GM18499 (cell line): ENCODE data around the gene BCAS1.

Experiments used
- ATAC-seq: cut with Tn5 transposase; IDR thresholded peaks from one replicate; pipeline ENCODE4 v1.9.1; 2021; ENCODE audit warnings: moderate number of reproducible peaks; ENCODE audit not compliant: insufficient read depth, unreplicated experiment

Gene BCAS1

DNA sequence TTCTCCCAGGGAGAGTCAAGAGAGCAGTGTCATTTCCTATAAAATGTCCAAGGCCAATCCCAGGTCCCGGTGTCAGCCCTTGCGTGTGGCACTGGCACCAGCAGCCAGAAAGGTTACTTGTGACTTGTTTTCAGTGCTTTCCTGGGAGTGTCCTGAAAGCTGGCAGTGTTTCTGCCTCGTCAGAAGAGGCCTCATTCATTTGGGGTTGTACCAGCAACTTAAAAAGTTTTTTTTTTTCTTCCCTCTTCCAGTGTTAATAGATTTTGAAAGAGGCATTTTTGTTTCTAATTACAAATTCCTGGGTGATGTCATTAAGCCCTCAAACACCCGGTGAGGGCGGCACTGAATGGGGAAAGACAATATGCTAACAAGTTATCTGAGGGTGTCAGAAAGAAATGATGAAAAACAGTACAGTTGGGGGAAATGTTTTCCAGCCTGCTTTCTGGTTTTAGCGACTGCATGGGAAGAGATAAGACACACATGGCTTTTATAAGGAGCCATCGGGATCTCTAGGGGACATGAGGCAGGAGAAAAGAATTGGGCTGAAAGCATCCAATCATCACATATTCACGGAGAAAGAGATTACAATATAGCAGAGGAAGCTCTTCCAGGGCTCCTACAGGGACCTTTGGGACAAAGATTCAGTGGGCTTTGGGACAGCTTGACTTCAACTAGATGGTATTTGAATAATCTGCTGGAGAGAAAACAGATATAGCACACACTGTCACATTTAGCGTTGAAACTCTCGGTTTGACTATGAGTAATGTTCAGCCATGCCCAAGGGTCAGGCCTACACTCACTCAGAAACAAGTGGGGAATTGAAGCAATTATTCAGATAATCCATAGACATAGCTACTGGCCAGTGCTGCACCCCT, 153.0 kb downstream of the BCAS1 start:
- ATAC-seq: peak; percentile 79

DNA sequence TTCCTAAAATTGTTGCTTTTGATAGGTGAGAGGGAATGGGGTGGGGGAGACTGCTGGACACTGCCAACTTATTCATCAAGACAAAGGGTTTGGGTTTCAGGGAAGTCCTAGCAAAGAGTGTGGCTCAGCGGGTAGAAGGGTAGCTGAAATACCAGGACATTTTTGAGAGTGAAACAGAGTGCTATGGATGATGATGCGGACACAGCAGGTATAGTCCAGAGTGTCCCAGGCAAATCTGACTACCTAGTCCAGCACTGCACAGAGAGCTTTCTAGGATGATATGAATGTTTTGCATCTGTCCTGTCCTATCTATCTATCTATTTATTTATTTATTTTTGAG, 154.3 kb downstream of the BCAS1 start:
- ATAC-seq: no peak

DNA sequence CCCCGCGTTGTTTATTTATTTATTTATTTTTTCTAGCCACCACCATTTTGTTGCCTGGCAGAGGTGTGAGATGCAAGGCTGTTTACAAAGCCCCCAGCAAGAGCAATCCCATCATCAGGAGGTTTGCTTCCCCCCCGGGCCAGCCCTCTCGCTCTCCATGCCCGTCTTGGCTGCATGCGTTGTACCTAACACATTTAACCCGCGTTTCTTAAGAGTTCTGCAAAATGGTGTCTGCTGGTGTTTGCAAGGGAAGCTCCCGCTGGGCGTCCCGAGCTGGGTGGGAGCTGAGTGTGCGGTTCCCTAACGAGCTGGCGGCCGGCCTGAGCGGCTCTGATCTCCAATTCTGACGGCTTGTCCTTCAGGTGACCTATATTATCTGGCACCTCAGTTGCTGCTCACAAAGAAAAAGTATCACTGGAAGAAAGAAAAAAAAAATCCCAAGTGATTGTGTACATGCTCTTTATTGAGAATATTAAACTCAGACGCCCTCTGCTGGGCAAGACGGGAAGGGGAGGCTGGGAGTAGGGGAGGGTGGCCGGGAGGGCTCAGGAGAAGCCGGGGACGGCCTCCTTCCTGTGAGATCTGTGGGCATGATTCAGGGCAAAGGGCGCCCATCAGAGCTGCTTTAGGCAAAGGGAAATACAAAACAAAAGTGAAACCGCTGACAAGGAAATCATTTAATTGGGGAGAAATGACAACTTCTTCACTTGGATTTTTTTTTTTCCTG, 154.8 kb downstream of the BCAS1 start:
- peak; percentile 31 for ATAC-seq

DNA sequence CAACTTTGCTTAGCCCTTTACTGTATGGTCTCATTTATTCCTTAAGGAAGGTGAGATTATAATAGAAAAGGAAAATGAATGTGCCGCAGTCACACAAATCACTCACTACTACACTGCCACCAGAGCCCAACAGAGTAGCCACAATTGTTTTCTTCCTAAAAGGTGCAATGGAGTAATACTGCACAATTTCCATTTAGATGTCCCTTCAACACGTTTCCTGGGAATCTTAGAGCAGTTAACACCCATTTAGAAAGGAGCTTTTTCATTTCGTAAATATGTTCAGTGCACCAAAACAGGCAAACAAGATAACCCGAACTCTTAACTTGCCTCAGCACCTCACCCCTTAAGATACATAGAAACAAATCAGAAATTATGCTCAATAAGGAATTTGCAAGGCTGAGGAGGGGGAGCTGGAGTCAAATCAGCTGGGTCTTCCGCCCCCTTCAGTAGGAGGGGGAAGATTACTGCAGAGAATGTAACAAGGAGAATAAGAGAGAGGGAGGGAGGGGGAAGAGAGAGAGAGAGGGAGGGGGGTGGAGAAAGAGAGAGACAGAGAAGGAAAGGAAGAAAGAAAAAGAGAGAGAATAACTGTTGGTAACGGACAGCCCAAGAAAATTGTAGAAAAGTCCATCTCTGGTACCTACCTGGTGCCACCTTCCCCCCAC, 155.5 kb downstream of the BCAS1 start:
- ATAC-seq: no peak

DNA sequence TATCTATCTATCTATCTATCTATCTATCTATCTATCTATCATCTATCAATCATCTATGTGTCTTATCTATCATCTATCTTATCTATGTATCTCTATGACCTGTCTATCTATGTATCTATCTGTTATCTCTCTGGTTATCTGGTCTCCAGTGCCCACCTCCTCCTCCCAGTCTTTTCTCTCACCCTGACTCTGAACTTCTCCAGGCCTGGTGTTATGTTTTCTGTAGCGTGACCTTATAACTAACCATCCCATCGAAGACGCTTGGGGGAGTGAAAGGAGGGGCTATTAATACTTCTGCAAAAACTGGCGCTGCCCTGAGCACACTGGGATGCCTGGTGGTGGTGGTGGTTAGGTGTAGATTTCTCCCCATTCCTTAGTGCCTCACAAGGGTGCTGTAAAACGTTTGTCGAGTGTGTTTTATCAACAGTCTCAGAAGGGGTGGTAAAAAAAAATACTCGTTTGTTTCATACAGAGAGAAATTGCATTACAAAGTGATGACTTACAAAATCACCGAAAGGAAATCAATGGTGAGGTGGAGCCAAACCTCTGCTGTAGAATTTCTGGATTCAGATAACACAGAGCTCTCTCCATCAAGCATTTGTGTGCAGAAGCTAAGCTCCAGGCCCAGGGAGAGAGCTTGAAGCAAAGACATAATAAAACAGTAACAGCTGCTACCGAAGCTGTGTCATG, 156.2 kb downstream of the BCAS1 start:
- ATAC-seq: no peak

DNA sequence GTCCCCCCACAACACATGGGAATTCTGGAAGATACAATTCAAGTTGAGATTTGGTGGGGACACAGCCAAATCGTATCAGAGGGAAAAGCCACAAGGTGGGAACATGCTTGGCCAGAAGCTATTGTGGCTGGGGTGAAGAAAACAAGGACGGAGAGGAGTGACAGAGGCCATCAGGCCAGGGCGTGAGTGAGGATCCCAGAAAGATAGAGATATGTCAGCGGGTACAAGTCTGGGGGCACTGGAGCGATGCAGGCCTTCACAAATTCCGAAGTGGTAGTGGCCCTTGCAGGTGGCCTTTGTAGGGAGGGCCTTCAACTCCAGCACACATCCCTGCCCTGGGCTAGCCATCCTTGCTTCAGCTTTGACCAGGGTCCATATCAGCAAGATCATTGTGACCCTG, 159.1 kb downstream of the BCAS1 start:
- no peak for ATAC-seq

DNA sequence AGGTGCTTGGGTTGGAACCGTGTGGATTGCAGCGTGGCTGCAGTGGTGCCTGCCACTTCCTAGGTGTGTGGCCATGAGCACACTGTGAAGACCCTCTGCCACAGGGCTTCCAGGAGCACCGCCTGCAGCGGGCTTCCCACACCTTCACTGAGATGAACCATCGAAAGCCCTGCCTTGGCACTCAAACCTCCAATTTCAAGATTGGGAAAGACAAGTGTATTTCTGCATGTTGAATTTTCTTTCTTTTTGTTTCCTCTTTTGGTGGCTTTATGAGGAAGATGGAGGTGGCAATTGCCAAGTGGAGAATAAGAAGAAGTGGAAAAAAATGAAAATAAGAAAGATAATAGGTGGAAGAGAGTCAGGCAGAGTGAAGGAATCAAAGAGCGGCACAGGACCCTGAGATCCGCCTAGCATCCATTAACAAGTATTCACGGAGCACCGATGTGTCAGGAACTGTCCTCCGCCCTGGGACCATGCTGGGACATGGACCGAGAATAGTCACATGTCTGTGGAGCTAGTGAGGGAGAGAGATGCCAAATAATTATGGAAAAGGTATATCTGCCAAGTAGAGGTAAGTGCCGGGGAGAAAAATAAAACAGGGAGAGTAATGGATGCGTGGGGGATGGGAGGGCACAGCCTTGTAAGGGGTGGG, 159.9 kb downstream of the BCAS1 start:
- no peak for ATAC-seq

DNA sequence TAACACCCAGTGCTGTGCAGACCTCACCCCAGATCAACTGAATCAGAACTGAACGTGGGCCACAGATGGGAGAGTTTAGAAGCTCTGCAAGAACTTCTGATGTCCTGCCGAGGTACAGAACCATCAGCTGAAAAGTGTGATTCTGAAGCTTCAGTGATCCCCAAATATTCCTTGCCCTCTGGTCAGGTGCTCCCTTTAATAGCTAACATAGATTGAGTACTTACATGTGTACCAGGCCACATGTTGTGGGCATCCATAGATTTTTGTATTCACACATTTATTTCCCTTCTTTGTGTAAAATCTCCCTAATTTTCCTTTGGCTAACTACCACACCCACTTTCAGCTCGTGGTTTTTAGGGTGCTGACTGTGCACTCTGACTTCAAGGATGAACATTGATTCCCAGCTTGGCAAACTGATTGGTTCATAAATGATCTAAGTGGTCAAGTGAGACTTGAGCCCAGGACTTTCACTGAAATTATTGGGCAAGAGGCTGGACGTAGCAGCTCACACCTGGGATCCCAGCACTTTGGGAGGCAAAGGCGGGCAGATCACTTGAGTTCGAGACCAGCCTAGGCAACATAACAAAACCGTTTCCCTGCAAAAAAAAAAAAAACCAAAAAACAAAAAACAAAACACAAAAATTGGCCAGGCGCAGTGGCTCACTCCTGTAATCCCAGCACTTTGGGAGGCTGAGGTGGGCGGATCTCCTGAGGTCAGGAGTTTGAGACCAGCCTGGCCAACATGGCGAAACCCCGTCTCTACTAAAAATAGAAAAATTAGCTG, 162.2 kb downstream of the BCAS1 start:
- ATAC-seq: no peak

DNA sequence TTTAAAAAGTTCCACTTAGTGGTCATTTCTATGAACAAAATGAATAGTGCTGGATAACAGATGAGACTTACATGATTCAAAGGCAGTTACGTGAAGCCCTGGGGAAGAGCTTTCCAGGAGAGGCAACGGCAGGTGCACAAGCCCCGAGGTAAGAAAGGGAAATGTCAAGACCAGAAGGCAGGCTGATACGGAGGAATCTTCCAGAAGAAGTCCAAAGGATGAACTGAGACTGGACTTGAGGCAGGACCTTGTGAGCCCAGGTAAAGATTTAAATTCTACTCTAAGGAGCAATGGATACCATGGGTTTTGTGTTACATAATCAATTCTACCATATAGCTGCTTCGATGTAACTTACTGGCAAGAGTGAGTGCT, 164.6 kb downstream of the BCAS1 start:
- no peak for ATAC-seq

DNA sequence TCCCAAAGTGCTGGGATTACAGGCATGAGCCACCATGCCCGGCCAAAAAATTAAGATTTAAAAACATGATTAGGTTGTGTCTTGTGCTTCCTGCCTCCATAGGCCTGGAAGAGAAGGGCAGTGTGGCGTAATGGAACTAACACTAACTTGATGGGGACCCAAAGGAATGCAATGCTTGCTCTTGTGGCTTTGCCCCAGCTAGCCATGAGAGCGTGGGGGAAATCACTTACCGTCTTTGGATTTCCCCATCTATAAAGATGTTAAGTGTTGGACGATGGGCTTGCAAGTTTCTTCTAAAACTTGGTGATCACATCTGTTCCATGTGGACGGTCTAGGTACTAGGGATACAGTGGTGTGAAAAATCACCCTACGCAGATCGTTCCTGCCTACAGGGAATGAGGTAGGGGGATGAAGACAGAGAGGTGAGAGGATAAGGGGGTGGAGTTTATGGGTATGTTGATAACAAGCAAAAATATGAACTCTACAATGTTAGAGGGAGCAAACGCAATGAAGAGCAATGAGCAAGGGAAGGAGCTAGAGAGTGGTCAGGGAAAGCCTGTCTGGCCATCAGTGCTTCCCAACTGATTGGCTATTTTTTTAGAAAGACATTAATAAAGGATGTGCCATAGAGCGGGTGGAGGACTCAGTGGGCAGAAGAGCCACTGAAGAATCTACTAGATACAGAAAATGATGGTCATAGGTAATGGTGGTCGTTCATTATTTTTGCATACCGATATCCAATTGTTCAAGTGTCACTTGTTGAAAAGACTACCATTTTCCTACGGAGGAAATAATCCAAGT, 165.2 kb downstream of the BCAS1 start:
- ATAC-seq: no peak

DNA sequence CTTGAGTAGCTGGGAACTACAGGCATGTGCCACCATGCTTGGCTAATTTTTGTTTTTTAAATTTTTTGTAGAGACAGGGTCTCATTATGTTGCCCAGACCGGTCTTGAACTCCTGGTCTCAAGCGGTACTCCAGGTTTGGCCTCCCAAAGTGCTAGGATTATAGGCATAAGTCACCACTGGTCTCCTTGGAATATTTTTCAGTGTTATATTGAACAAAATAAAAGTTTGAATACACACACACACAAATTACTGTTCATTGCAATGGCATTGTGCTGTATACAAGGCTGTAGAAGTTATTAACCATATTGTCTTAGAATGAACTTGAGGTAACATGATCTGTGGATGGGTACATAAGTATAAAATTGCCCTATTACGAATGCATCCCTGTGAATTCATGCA, 166.1 kb downstream of the BCAS1 start:
- no peak for ATAC-seq

DNA sequence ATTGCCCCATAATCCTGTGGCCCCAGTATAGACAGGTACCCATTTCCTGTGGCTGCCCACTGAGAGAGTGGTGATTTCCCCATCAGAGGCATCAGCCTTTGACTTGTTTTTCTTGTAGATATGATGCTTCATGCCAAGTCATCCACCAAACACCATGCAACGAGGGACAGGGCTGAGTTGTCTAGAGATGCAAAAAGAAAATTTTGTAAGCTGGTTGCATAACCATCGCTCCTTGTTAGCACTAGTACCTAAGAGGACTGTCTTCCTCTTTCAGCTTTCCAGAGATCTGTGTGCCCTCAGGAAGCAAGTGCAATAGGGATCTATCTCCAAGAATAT, 166.8 kb downstream of the BCAS1 start:
- ATAC-seq: no peak

DNA sequence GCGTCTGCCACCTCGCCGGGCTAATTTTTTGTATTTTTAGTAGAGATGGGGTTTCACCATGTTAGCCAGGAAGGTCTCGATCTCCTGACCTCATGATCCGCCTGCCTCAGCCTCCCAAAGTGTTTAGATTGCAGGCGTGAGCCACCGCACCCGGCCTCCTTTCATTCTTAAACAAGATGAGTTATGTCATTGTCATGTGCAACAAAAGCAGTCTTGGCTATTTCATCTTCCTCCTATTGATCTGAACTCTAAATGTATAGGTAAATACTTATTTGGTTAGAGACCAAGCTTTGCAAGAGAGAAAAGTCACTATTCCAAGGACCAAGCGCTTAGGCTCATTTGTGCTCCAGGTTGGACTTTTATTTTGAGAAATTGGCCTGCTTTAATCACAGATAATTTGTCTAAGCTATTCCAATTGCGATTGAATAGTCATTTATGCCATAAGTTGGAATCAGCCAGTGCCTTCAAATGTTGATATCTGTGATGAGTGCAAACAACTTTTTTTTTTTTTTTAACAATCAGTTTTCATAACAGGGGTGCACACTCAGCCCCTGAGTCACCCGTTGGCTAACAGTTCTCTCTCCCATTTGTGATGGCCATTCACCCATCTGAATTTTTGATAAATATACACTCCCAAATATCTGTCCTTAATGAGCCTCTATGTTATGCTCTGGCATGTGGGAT, 167.3 kb downstream of the BCAS1 start:
- no peak for ATAC-seq

DNA sequence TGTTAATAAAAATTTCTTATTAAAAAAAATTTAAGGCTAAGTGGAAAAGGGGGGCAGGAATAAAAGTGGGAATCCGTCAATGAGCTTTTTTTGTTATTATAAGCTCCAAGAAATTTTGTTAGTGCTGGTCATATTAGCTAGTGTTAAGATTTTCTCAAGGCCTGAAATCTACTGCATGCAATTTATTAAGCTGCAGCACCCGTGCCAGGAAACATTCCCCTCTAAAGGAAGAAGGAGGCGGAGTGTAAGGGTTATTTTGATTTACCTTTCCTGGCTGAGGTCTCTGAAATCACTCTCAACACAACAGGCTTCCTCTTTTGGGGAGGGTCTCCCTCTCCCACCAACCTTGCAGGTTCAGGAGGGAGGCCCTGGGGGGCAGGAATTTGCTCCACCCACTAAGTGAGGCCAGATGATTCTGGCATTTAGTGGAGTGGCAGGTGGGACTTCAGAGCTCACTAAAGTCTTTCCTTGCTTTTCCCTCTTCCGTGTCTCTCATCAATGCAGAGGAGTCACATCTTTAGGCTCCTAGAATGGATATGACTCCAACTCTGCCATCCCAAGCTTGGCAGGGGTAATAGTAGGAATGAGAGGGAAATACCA, 168.8 kb downstream of the BCAS1 start:
- no peak for ATAC-seq

DNA sequence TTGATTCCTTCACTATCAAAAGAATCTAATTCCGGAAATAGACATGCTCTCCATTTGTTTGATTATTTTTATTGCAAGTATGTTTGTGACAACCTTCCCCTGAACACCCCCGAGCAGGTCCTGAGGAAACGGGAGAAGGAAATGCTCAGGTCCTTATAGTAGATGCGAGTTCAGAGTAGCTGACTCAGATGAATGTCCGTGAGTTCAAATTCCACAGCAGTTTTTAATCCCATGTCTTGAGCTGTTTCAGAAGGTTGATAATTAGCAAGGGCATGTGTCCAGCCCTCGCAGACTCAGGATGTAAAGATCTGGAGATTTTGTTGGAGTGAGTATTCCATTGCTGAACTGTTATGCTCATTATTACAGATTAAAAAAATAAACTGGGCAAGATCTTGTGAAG, 169.3 kb downstream of the BCAS1 start:
- no peak for ATAC-seq

DNA sequence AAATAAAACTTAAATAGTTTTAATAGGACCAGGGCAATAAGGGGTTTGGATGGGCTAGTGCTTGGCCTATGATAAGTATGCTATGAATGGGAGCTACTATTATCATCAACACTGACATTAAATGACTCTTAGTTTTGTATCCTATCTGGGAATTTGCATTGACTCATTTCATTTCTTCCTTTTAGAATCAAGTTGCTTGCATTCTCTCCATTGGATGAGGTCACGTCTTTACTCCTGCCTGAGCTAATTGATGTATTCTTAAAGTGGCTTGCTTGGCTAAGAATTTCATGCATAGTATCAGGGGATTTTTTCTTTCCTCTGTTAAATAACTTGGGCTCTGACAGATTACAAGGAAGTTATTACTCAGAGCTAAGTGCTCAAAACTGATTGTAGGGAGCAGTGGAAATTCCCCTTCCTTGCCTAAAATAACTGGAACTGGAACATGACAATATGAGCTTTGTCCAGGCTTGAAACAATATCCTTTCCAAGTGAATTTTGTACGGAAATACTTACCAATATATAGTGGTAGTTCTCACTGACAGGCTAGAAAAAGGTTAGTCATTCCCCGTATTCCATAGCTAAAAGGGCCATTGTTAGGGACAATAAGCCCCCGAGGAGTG, 169.9 kb downstream of the BCAS1 start:
- ATAC-seq: no peak

DNA sequence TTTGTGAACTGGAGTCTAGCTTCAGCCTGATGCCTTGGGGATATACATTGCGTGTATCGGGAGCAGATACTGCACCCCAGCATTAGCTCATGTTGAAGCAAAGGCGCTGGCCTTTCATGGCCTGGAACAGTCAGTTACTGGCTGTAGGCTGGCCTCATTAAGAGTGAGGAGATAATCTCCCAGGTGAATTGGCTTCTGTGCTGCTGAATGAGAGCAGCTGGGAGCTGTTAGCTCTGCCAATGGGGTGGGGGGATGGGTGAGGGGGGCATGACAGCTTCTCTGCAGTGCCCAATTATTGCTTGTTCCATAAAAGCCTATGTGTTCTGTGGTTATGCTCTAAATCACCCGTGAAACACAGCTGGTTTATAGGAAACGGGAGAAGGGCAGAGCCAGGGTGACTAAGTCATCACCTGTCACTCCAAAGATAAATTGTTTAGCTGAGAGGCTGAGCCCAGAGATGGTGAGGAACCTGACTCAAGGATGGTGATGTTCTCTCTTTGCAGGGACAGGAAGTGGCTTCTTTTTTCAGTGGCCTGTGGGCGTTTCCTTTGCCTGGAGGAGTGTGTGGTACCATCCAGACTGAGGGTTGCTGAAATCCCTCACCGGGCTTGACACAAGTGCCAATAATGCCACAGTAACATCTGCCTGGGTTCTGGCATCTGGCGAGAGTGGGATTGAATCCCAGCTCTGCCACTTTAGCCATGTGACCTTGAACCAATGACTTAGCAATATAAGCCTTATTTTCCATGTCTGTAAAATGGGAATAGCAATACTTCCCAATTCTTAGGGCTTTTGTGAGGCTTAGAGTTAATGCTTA, 170.8 kb downstream of the BCAS1 start:
- ATAC-seq: no peak
